Epithelial cell of proximal tubule (primary cell): ENCODE measurements around the gene CNGA4. TPM values are rescaled to one million over a fixed set of nuclear protein-coding genes. Genes with fewer than 3 reads are reported as not detected.

ENCODE experiments used
- DNase-seq: peaks from one replicate; pipeline ENCODE4 v3.0.0-alpha.2; 2011; ENCODE audit warnings: low read depth
- H3K4me3 ChIP-seq: 2 replicates; pipeline ENCODE4 v1.5.1; 2011; ENCODE audit warnings: low read depth, mild to moderate bottlenecking, low read length
- total RNA-seq: library from RNA; depleted of rRNA; stranded (reverse); fragments of >200 nt; gene quantifications from 2 replicates; pipeline ENCODE4 v1.2.3, GENCODE V29; 2015
- TF ChIP-seq, protein P1 (sequence below): conservative IDR thresholded peaks from 2 replicates; pipeline ENCODE4 v1.5.1; 2012; ENCODE audit warnings: low read depth, mild to moderate bottlenecking, low read length

Gene CNGA4
- total RNA-seq: not detected in 2 replicates

- DNase-seq: no peak
Observed at GRCh38 chr11:6238902-6239301, at the start of gene CNGA4. Gene CNGA4 (plus strand): TSS chr11:6239089. CDS start chr11:6239207, 118 bp downstream.

DNA sequence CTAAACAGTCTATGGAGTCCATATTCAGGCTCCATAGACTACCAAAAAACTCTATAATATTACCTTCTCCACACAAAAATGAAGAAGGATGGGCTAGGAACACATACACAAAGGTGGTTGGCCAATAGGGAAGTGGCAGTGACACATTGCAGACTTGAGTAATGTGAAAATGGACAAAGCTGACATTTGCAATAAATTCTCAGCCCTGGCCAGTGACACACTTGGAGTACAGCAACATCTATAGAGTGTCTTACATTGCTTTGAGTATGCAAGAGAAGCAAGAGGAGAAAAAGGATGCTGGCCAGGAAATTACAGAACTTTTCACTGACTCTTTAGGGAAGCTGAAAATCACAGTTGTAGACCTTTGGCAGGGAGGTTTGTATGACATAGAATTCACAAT, 47.1 kb upstream of the CNGA4 start:
- DNase-seq: no peak
- TF ChIP-seq, protein P1, sequence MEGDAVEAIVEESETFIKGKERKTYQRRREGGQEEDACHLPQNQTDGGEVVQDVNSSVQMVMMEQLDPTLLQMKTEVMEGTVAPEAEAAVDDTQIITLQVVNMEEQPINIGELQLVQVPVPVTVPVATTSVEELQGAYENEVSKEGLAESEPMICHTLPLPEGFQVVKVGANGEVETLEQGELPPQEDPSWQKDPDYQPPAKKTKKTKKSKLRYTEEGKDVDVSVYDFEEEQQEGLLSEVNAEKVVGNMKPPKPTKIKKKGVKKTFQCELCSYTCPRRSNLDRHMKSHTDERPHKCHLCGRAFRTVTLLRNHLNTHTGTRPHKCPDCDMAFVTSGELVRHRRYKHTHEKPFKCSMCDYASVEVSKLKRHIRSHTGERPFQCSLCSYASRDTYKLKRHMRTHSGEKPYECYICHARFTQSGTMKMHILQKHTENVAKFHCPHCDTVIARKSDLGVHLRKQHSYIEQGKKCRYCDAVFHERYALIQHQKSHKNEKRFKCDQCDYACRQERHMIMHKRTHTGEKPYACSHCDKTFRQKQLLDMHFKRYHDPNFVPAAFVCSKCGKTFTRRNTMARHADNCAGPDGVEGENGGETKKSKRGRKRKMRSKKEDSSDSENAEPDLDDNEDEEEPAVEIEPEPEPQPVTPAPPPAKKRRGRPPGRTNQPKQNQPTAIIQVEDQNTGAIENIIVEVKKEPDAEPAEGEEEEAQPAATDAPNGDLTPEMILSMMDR: no peak
- H3K4me3 ChIP-seq: no peak overlapping the region

More at GRCh38 chr11:6238902-6239301, at the start of gene CNGA4:
- TF ChIP-seq, protein P1: no peak
- H3K4me3 ChIP-seq: no peak within 1 kb of the TSS

DNA sequence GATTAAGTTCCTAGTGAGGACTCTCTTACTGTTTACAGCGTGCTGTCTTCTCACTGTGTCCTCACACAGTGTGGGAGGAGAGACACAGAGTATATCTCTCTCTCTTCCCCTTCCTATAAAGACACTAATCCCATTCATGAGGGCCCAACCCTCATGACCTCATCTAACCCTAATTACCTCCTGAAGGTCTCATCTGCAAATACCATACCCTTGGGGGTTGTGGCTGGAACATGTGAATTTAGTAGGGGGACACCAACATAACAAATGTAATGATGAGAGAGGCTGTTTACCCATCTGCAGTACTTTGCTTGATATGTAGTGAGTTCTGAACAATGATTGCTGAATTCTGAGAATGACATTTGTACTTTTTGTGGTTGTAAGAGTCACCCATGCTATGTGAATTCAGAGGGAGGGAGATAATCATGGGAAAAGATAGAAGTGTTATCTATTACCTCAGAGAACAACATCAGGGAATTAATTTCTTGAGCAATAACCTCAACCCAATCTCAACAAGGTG, 44.8 kb upstream of the CNGA4 start:
- no peak for DNase-seq
- TF ChIP-seq, protein P1: no peak
- H3K4me3 ChIP-seq: no peak overlapping the region

DNA sequence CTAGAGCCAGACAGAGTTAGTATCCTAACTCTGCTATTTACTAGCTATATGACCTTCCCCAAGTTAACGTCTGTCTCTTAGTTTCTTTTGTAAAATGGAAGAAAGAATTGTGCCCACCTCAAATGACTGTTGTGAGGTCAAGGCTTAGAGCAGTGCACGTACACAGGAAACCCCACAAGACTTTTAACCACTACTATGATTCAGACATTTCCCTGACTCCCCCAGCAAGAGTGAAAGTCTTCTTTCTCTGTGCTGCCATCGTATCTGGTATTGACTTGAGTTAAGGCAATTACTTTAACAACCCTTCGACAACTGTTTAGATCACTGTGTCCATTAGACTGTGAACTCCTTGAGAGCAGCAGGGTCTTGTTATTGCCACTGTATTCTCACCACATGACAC, 42.5 kb upstream of the CNGA4 start:
- no peak overlapping the region for H3K4me3 ChIP-seq
- DNase-seq: no peak
- TF ChIP-seq, protein P1: no peak

GRCh38 chr11:6197466-6198200, 41.3 kb upstream of the CNGA4 start:
- TF ChIP-seq, protein P1: no peak
- no peak overlapping the region for H3K4me3 ChIP-seq
- no peak for DNase-seq

DNA sequence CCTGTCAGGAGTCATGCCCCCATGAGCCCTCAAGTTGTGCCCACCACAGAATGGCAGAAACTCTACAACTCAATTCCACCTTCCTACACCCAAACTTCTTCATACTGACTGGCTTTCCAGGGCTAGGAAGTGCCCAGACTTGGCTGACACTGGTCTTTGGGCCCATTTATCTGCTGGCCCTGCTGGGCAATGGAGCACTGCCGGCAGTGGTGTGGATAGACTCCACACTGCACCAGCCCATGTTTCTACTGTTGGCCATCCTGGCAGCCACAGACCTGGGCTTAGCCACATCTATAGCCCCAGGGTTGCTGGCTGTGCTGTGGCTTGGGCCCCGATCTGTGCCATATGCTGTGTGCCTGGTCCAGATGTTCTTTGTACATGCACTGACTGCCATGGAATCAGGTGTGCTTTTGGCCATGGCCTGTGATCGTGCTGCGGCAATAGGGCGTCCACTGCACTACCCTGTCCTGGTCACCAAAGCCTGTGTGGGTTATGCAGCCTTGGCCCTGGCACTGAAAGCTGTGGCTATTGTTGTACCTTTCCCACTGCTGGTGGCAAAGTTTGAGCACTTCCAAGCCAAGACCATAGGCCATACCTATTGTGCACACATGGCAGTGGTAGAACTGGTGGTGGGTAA, 39.6 kb upstream of the CNGA4 start, which contains the start of gene OR52W1:
Gene OR52W1 (plus strand): TSS at position 51 of the 637 bp plus-strand sequence. CDS start 0 bp downstream, at position 51.
- TF ChIP-seq, protein P1: no peak
- DNase-seq: no peak
- H3K4me3 ChIP-seq: no peak within 1 kb of the TSS
